Measurements from ENCODE around the gene SERPINA1. TPM values are rescaled to one million over a fixed set of nuclear protein-coding genes. Genes with fewer than 3 reads are reported as not detected.

Gene SERPINA1
- polyA plus RNA-seq, 1 experiment, result 1.7 TPM

GRCh38 chr14:94383777-94384176 is 4.6 kb downstream of the SERPINA1 start:
- no peak for DNase-seq (ENCODE audit: low read depth, low spot score)
- POLR2A ChIA-PET, result no interaction called here
- Histone ChIP-seq H3K9me3 (ENCODE audit: control insufficient read depth, insufficient read depth, low read length) (no peaks in the 10 kb centered on the region), H3K27ac (ENCODE audit: low read depth, low read length) (no peak overlapping the region), H3K27me3 (ENCODE audit: control insufficient read depth, insufficient read depth, low read length) (peaks cover 3% of the 10 kb centered on the region), H3K4me3 (ENCODE audit: low read depth, low read length) (no peak overlapping the region)
- CTCF ChIA-PET, result no interaction called here
- no peak for TF ChIP-seq CTCF (IDR thresholded peaks at IDR 0.05; ENCODE audit: low read depth, low read length)

GRCh38 chr14:94382716-94383596 is 5.4 kb downstream of the SERPINA1 start:
- Histone ChIP-seq H3K4me3 (ENCODE audit: low read depth, low read length) (no peak overlapping the region), H3K27me3 (ENCODE audit: control insufficient read depth, insufficient read depth, low read length) (peaks cover 3% of the 10 kb centered on the region), H3K27ac (ENCODE audit: low read depth, low read length) (no peak overlapping the region), H3K9me3 (ENCODE audit: control insufficient read depth, insufficient read depth, low read length) (no peaks in the 10 kb centered on the region)
- no peak for DNase-seq (ENCODE audit: low read depth, low spot score)
- no peak for TF ChIP-seq CTCF (IDR thresholded peaks at IDR 0.05; ENCODE audit: low read depth, low read length)
- ChIA-PET CTCF (no interaction called here), POLR2A (no interaction called here)

DNA sequence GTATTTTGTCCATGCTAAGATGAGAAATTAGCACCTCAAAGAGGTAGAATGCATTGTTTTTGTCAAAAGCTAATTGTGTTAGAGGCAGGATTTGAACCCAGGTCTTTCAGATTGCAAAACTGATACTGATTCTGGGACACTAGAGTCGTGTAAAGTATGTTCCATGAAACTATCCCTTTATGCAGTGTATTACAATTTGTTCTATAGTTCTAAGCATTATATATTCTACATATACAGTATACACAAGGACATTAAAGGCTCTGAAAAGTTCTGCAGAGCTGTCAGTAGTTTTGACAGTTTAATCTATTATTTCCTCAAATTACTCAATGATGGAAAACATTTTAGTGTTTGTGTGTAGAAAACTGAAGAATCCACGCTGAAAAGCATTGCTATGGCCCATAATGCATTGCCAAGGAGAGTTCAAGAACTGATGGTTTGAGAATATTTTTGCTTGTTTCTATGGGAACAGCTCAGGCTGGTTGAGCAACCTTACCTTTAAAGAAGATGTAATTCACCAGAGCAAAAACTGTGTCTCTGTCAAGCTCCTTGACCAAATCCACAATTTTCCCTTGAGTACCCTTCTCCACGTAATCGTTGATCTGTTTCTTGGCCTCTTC is 6.2 kb downstream of the SERPINA1 start:
- no peak overlapping the region for H3K27ac ChIP-seq (ENCODE audit: low read depth, low read length)
- H3K4me3 ChIP-seq (ENCODE audit: low read depth, low read length), result no peak overlapping the region
- ChIA-PET POLR2A (no interaction called here), CTCF (interaction anchor here (0.9 kb wide), 1 partner anchor 10 kb away, joined by 3 read pairs; no protein-coding TSS in a partner anchor)
- DNase-seq (ENCODE audit: low read depth, low spot score), result no peak
- H3K9me3 ChIP-seq (ENCODE audit: control insufficient read depth, insufficient read depth, low read length), result no peaks in the 10 kb centered on the region
- TF ChIP-seq CTCF (IDR thresholded peaks at IDR 0.05; ENCODE audit: low read depth, low read length), result no peak
- peaks cover 3% of the 10 kb centered on the region for H3K27me3 ChIP-seq (ENCODE audit: control insufficient read depth, insufficient read depth, low read length)

DNA sequence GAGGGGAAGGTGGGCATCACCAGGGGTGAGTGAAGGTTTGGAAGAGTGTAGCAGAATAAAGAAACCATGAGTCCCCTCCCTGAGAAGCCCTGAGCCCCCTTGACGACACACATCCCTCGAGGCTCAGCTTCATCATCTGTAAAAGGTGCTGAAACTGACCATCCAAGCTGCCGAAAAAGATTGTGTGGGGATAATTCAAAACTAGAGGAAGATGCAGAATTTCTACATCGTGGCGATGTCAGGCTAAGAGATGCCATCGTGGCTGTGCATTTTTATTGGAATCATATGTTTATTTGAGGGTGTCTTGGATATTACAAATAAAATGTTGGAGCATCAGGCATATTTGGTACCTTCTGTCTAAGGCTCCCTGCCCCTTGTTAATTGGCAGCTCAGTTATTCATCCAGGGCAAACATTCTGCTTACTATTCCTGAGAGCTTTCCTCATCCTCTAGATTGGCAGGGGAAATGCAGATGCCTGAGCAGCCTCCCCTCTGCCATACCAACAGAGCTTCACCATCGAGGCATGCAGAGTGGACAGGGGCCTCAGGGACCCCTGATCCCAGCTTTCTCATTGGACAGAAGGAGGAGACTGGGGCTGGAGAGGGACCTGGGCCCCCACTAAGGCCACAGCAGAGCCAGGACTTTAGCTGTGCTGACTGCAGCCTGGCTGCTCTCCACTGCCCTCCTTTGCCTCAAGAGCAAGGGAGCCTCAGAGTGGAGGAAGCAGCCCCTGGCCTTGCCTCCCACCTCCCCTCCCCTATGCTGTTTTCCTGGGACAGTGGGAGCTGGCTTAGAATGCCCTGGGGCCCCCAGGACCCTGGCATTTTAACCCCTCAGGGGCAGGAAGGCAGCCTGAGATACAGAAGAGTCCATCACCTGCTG is 7.0 kb downstream of the SERPINA1 start:
- Histone ChIP-seq H3K4me3 (ENCODE audit: low read depth, low read length) (no peak overlapping the region), H3K27me3 (ENCODE audit: control insufficient read depth, insufficient read depth, low read length) (peaks cover 3% of the 10 kb centered on the region), H3K9me3 (ENCODE audit: control insufficient read depth, insufficient read depth, low read length) (no peaks in the 10 kb centered on the region), H3K27ac (ENCODE audit: low read depth, low read length) (no peak overlapping the region)
- no peak for DNase-seq (ENCODE audit: low read depth, low spot score)
- ChIA-PET POLR2A (no interaction called here), CTCF (interaction anchor here (0.9 kb wide), 1 partner anchor 10 kb away, joined by 3 read pairs; no protein-coding TSS in a partner anchor)
- no peak for TF ChIP-seq CTCF (IDR thresholded peaks at IDR 0.05; ENCODE audit: low read depth, low read length)
